GM13976 (cell line): Measurements from ENCODE around the gene SH3RF3.

Source experiments
- DNase-seq: peaks from one replicate; pipeline ENCODE4 v3.0.0; 2012; ENCODE audit warnings: low spot score
- in situ Hi-C: fragments of 300-500 bp; cut with MboI; formaldehyde crosslinking; loops from one replicate; pipeline ENCODE4 v1.12.0; 2022; ENCODE audit warnings: low sequenced_read_pairs, mixed read lengths, inconsistent platforms; ENCODE audit not compliant: unreplicated experiment
- TF ChIP-seq, protein P1 (sequence below): IDR thresholded peaks from 2 replicates; pipeline ENCODE4 v1.5.1; 2012; ENCODE audit warnings: borderline replicate concordance, mild to moderate bottlenecking; ENCODE audit not compliant: insufficient read depth; ENCODE audit errors: extremely low read depth, missing control alignments, control extremely low read depth

SH3RF3 gene

DNA sequence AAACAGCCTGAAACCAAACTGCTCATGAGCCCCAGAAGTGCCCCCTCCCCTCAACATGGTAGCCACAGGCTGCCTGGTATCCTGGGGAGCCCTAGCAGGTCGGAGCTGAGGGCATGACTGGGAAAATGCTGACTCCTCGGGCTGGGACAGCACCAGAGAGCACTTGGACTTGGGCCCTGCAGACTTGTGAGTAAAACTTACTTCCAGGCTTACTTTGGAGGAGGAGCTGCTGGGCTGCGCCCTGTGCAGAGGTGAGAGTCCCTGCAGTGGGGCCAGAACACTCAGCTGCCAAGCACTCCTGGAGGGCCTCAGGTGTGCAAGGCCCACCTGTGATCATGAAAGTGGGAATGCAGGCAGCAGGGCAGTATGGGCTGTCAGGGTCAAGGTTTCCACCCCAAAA is 365.3 kb downstream of the SH3RF3 start:
- no peak for DNase-seq
- in situ Hi-C loops, result no loop called here
- TF ChIP-seq, protein P1, sequence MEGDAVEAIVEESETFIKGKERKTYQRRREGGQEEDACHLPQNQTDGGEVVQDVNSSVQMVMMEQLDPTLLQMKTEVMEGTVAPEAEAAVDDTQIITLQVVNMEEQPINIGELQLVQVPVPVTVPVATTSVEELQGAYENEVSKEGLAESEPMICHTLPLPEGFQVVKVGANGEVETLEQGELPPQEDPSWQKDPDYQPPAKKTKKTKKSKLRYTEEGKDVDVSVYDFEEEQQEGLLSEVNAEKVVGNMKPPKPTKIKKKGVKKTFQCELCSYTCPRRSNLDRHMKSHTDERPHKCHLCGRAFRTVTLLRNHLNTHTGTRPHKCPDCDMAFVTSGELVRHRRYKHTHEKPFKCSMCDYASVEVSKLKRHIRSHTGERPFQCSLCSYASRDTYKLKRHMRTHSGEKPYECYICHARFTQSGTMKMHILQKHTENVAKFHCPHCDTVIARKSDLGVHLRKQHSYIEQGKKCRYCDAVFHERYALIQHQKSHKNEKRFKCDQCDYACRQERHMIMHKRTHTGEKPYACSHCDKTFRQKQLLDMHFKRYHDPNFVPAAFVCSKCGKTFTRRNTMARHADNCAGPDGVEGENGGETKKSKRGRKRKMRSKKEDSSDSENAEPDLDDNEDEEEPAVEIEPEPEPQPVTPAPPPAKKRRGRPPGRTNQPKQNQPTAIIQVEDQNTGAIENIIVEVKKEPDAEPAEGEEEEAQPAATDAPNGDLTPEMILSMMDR, result no peak

DNA sequence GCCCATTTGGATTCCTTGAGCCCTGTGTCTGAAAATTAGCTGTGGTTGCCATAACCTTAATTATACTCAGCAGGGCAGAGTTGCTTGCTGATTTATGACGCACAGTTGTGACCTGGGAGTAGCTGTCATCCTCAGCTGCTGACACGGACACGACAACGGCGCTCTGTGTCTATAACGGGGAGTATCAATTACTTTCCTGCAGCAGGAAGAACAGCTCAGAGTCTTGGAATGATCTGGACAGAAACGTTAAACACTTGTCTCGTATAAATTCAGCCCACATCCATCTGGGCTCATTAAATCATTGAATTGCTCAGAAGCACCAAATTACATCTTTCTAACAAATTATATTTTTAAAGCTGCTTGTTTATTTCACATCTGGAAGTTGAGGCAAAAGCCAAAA is 368.5 kb downstream of the SH3RF3 start:
- in situ Hi-C loops, result no loop called here
- TF ChIP-seq, protein P1, result no peak
- no peak for DNase-seq

DNA sequence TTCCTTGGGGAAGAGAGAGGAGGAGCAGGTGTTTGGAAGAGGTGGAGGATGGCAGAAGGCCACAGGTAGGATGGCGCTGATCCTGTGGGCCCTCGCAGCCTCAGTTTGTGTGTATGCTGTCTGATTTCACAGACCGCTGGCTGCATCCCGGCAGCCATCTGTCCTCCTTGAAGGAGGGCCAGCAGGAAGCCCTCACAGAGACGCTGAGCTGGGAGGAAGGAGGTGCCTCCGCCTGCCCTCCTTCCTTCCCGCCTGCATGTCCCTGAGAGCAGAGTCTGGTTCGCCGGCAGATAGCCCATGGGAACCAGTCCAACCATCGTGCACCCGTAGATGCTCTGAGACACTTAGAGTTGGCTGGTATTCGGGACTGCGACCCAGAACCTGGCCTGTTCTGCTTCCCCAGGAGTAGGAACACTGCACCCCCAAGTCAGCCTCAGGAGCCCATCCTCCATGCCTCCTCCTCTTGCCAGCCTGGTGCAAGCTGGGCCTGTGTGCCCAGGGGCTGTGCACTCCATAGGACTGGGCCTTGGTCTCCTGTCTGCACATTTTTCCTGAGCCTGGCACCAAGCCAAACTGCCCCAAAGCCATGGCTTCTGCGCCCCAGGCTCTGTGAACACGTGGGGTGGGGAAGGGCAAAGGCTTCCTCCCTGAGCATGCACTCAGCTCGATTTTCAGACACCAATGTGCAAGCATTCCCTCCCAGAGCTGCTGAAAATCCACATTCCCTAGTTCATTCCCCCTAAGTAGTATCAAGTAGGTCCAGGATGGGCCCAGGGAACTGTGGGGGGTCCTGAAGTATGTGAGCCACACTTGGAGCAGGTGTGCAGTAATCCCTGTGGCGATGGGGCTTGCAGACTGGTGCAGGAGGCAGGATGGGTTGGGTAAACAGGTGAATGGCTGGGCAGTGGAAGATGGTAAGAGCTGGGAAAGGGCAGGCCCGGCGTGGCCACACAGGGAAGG is 369.2 kb downstream of the SH3RF3 start:
- in situ Hi-C loops, result no loop called here
- TF ChIP-seq, protein P1, result no peak
- DNase-seq, result no peak

DNA sequence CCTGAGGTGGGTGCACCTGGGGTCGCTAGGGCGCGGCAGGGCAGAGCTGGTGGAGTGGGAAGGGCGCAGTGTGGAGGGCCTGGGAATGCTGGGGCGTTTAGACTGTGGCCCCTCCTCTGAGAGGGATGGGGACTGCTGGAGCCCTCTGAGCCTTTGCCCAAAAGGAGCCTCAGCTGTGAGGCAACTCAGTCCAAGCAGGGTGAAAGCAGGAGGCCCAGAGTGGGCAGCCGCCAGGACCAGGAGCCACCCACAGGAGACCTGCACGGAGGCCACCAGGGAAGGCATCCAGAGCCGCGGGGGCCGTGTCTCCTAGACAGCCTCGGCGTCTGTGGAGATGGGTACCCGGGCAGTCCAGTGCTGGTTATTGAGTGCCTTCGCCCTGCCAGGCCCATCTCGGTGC is 369.9 kb downstream of the SH3RF3 start:
- DNase-seq, result no peak
- TF ChIP-seq, protein P1, result no peak
- in situ Hi-C loops, result no loop called here

DNA sequence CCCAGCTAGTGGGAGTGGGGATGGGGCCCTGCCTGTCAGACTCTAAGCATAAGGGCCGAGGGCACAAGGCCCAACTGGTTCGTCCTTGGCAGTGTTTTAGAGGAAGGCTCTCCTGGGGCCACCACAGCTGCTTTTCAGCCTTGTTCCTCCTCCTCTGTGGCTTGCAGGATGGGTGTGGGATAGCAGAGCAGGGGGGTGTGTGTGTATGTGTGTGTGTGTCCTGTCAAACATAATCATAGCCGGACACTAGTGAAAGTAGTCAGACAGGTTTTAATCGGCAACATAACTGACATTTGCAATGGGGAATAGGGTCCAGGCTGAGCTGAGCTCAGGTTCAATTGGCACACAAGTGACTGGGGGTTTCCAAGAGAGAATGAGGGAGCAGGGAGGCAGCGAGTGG is 370.6 kb downstream of the SH3RF3 start:
- no peak for DNase-seq
- in situ Hi-C loops, result no loop called here
- TF ChIP-seq, protein P1, result no peak

DNA sequence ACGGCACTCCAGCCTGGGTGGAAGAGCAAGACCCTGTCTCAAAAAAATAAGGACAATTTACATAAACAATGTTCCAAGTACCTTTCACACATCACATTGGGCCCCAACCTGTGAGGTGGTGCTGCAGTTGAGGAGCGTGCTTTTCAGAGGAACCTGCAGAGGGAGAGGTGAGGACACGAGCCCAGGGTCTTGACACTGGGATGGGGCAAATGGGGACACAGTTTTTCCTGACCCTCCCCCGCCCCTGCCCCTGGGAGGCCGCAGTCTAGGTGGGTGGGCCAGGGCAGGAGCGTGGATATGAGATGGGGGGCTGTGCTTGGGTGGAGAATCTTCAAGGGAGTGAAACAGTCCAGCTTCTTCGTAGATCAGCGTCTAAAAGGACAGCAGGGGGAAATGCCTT is 371.9 kb downstream of the SH3RF3 start:
- TF ChIP-seq, protein P1, result no peak
- in situ Hi-C loops, result loop anchor here (10.0 kb wide), 1 partner anchor 376 kb away; the partner anchor contains the start of gene SH3RF3
- no peak for DNase-seq
